PFSK-1 (cell line): ENCODE results near the gene TSC22D2.

ENCODE experiments used
- POLR2AphosphoS5 ChIP-seq: IDR thresholded peaks from 2 replicates; pipeline ENCODE4 v1.6.1; 2012; ENCODE audit warnings: low read depth, mild to moderate bottlenecking, control low read depth, low read length, moderate library complexity
- SIN3A ChIP-seq: IDR thresholded peaks from 2 replicates; pipeline ENCODE4 v1.6.1; 2012; ENCODE audit warnings: mild to moderate bottlenecking, low read length, moderate library complexity, borderline replicate concordance; ENCODE audit not compliant: insufficient read depth
- TAF1 ChIP-seq: IDR thresholded peaks from 2 replicates; pipeline ENCODE4 v1.6.1; 2012; ENCODE audit warnings: low read length, control low read depth, borderline replicate concordance; ENCODE audit not compliant: insufficient read depth
- TF ChIP-seq, protein P1 (sequence below), 2 experiments: IDR thresholded peaks; 2 replicates each; pipeline versions ENCODE4 v1.6.1 to v1.8.0; 2011 to 2012; ENCODE audit warnings: low read depth in 2 of 2, low read length in 2 of 2, control low read depth in 1 of 2, inconsistent platforms in 1 of 2, mild to moderate bottlenecking in 1 of 2, moderate library complexity in 1 of 2; ENCODE audit not compliant: insufficient read depth in 1 of 2

GRCh38 chr3:150426292-150426691 lies 18.2 kb downstream of the TSC22D2 start:
- TF ChIP-seq TAF1 (no peak), POLR2AphosphoS5 (no peak), SIN3A (no peak)
- TF ChIP-seq, protein P1, sequence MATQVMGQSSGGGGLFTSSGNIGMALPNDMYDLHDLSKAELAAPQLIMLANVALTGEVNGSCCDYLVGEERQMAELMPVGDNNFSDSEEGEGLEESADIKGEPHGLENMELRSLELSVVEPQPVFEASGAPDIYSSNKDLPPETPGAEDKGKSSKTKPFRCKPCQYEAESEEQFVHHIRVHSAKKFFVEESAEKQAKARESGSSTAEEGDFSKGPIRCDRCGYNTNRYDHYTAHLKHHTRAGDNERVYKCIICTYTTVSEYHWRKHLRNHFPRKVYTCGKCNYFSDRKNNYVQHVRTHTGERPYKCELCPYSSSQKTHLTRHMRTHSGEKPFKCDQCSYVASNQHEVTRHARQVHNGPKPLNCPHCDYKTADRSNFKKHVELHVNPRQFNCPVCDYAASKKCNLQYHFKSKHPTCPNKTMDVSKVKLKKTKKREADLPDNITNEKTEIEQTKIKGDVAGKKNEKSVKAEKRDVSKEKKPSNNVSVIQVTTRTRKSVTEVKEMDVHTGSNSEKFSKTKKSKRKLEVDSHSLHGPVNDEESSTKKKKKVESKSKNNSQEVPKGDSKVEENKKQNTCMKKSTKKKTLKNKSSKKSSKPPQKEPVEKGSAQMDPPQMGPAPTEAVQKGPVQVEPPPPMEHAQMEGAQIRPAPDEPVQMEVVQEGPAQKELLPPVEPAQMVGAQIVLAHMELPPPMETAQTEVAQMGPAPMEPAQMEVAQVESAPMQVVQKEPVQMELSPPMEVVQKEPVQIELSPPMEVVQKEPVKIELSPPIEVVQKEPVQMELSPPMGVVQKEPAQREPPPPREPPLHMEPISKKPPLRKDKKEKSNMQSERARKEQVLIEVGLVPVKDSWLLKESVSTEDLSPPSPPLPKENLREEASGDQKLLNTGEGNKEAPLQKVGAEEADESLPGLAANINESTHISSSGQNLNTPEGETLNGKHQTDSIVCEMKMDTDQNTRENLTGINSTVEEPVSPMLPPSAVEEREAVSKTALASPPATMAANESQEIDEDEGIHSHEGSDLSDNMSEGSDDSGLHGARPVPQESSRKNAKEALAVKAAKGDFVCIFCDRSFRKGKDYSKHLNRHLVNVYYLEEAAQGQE (IDR thresholded peaks at IDR 0.05; ENCODE audit: insufficient read depth in 1 of 2, low read depth in 2 of 2, low read length in 2 of 2): no peak
